Rectal smooth muscle tissue (tissue), 1 donor: ENCODE results near the gene MRPS9.
A peak's percentile ranks its signal among the peaks of the same experiment; 100 is the strongest.

Source experiments
- H3K27ac ChIP-seq: one replicate; pipeline ENCODE4 v1.7.0; 2013; ENCODE audit warnings: low read depth, low read length, inconsistent platforms
- H3K27me3 ChIP-seq: one replicate; pipeline ENCODE4 v1.7.0; 2013; ENCODE audit warnings: low read length; ENCODE audit not compliant: control insufficient read depth, insufficient read depth
- H3K36me3 ChIP-seq: one replicate; pipeline ENCODE4 v1.7.0; 2013; ENCODE audit warnings: low read length; ENCODE audit not compliant: control insufficient read depth, insufficient read depth
- H3K4me1 ChIP-seq: one replicate; pipeline ENCODE4 v1.7.0; 2013; ENCODE audit warnings: low read length; ENCODE audit not compliant: control insufficient read depth, insufficient read depth
- H3K4me3 ChIP-seq: one replicate; pipeline ENCODE4 v1.7.0; 2013; ENCODE audit warnings: low read length
- H3K9ac ChIP-seq: one replicate; pipeline ENCODE4 v1.7.0; 2013; ENCODE audit warnings: low read length

The MRPS9 gene

GRCh38 chr2:105144152-105144940, 106.5 kb downstream of the MRPS9 start:
- no peaks in the 10 kb centered on the region for H3K36me3 ChIP-seq
- H3K4me1 ChIP-seq: no peaks in the 10 kb centered on the region
- peaks cover 4% of the 10 kb centered on the region for H3K27me3 ChIP-seq
- H3K27ac ChIP-seq: no peak overlapping the region
- H3K4me3 ChIP-seq: peak overlapping the region; percentile 36
- no peak overlapping the region for H3K9ac ChIP-seq

GRCh38 chr2:105144941-105145300, 107.1 kb downstream of the MRPS9 start:
- Histone ChIP-seq H3K4me3 (no peak overlapping the region), H3K9ac (no peak overlapping the region), H3K27ac (no peak overlapping the region), H3K36me3 (no peaks in the 10 kb centered on the region), H3K4me1 (no peaks in the 10 kb centered on the region), H3K27me3 (peaks cover 4% of the 10 kb centered on the region)

- H3K36me3 ChIP-seq: no peaks in the 10 kb centered on the region
- H3K27ac ChIP-seq: no peak overlapping the region
- H3K4me3 ChIP-seq: no peak overlapping the region
- no peak overlapping the region for H3K9ac ChIP-seq
- no peaks in the 10 kb centered on the region for H3K4me1 ChIP-seq
- H3K27me3 ChIP-seq: peaks cover 4% of the 10 kb centered on the region
Measured at GRCh38 chr2:105149272-105149671, 111.4 kb downstream of the MRPS9 start.
